SKM-1 treated with dmso at 0.1 percent for 144 hours (cell line): ENCODE results near the gene STIM1.
"Not testable (repeated sequence)": the region's sequence is repeated elsewhere in the genome, so short reads cannot be mapped to it uniquely, and the experiment has no call there.

Experiments
- DNase-seq: peaks from one replicate; lab custom pipeline; 2025; ENCODE audit not compliant: unreplicated experiment; lab: John Stamatoyannopoulos, UW

STIM1 gene

GRCh38 chr11:3879967-3880542, 24.6 kb downstream of the STIM1 start:
- no peak for DNase-seq

GRCh38 chr11:3880724-3881123, 25.3 kb downstream of the STIM1 start:
- no peak for DNase-seq

GRCh38 chr11:3882655-3883054, 27.2 kb downstream of the STIM1 start:
- no peak for DNase-seq

GRCh38 chr11:3885855-3886254, 30.4 kb downstream of the STIM1 start:
- no peak for DNase-seq

- DNase-seq: peak; percentile 28
These were observed 31.5 kb downstream of the STIM1 start for GRCh38 chr11:3886985-3887384.

- no peak for DNase-seq
These were observed 33.4 kb downstream of the STIM1 start for GRCh38 chr11:3888876-3889275.

GRCh38 chr11:3890014-3890413, 34.5 kb downstream of the STIM1 start:
- no peak for DNase-seq

- no peak for DNase-seq
These were observed 35.3 kb downstream of the STIM1 start for GRCh38 chr11:3890806-3891205.

- no peak for DNase-seq
These were observed 36.3 kb downstream of the STIM1 start for GRCh38 chr11:3891751-3892150.

GRCh38 chr11:3892156-3892555, 36.7 kb downstream of the STIM1 start:
- no peak for DNase-seq

- no peak for DNase-seq
These were observed 37.8 kb downstream of the STIM1 start for GRCh38 chr11:3893311-3893710.

- DNase-seq: peak; percentile 89
These were observed 38.8 kb downstream of the STIM1 start for GRCh38 chr11:3894128-3894731.

GRCh38 chr11:3896644-3897043, 41.2 kb downstream of the STIM1 start:
- peak; percentile 16 for DNase-seq

- not testable (repeated sequence) for DNase-seq
These were observed 44.8 kb downstream of the STIM1 start for GRCh38 chr11:3900230-3900629.

- DNase-seq: no peak
These were observed 46.0 kb downstream of the STIM1 start for GRCh38 chr11:3901249-3902025.

GRCh38 chr11:3902441-3902840, 47.0 kb downstream of the STIM1 start:
- DNase-seq: no peak

- no peak for DNase-seq
These were observed 47.9 kb downstream of the STIM1 start for GRCh38 chr11:3903207-3903896.

GRCh38 chr11:3904228-3904627, 48.8 kb downstream of the STIM1 start:
- DNase-seq: no peak

GRCh38 chr11:3905080-3905953, 49.9 kb downstream of the STIM1 start:
- peak; percentile 80 for DNase-seq

- no peak for DNase-seq
These were observed 50.7 kb downstream of the STIM1 start for GRCh38 chr11:3906166-3906565.

GRCh38 chr11:3907590-3907989, 52.1 kb downstream of the STIM1 start:
- DNase-seq: no peak
